Measurements from ENCODE around the gene SON. TPM values are rescaled to one million over a fixed set of nuclear protein-coding genes. Genes with fewer than 3 reads are reported as not detected.

SON gene
- total RNA-seq, 1 donor from 2014 or later, result 322 TPM

- Histone ChIP-seq H3K27ac (no peak overlapping the region), H3K9me3 (no peaks in the 10 kb centered on the region), H3K27me3 (ENCODE audit: low read depth) (no peaks in the 10 kb centered on the region), H3K36me3 (peaks cover 98% of the 10 kb centered on the region), H3K4me1 (peaks cover 19% of the 10 kb centered on the region), H3K4me3 (no peak overlapping the region)
- TF ChIP-seq, protein P1, sequence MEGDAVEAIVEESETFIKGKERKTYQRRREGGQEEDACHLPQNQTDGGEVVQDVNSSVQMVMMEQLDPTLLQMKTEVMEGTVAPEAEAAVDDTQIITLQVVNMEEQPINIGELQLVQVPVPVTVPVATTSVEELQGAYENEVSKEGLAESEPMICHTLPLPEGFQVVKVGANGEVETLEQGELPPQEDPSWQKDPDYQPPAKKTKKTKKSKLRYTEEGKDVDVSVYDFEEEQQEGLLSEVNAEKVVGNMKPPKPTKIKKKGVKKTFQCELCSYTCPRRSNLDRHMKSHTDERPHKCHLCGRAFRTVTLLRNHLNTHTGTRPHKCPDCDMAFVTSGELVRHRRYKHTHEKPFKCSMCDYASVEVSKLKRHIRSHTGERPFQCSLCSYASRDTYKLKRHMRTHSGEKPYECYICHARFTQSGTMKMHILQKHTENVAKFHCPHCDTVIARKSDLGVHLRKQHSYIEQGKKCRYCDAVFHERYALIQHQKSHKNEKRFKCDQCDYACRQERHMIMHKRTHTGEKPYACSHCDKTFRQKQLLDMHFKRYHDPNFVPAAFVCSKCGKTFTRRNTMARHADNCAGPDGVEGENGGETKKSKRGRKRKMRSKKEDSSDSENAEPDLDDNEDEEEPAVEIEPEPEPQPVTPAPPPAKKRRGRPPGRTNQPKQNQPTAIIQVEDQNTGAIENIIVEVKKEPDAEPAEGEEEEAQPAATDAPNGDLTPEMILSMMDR (IDR thresholded peaks at IDR 0.05), result no peak
- ATAC-seq (no peak), DNase-seq (no peak)
- intact Hi-C loops (cut with DNase I), result no loop called here
Observed at GRCh38 chr21:33552999-33553598, 10.3 kb downstream of the SON start.

DNA sequence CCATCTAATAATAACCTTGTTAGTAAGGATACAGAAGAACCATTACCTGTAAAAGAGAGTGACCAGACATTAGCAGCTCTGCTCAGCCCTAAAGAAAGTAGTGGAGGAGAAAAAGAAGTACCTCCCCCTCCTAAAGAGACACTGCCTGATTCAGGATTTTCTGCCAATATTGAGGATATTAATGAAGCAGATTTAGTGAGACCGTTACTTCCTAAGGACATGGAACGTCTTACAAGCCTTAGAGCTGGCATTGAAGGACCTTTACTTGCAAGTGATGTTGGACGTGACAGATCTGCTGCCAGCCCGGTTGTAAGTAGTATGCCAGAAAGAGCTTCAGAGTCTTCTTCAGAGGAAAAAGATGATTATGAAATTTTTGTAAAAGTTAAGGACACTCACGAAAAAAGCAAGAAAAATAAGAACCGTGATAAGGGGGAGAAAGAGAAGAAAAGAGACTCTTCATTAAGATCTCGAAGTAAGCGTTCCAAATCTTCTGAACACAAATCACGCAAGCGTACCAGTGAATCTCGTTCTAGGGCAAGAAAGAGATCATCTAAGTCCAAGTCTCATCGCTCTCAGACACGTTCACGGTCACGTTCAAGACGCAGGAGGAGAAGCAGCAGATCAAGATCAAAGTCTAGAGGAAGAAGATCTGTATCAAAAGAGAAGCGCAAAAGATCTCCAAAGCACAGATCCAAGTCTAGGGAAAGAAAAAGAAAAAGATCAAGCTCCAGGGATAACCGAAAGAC lies 11.6 kb downstream of the SON start:
- Histone ChIP-seq H3K4me3 (no peak overlapping the region), H3K27ac (no peak overlapping the region), H3K36me3 (peaks cover 98% of the 10 kb centered on the region), H3K9me3 (no peaks in the 10 kb centered on the region), H3K27me3 (ENCODE audit: low read depth) (no peaks in the 10 kb centered on the region), H3K4me1 (peaks cover 19% of the 10 kb centered on the region)
- DNase-seq (no peak), ATAC-seq (no peak)
- intact Hi-C loops (cut with DNase I), result no loop called here
- TF ChIP-seq, protein P1 (IDR thresholded peaks at IDR 0.05), result no peak

- Histone ChIP-seq H3K36me3 (peaks cover 98% of the 10 kb centered on the region), H3K4me3 (no peak overlapping the region), H3K4me1 (peaks cover 19% of the 10 kb centered on the region), H3K27ac (no peak overlapping the region), H3K9me3 (no peaks in the 10 kb centered on the region), H3K27me3 (ENCODE audit: low read depth) (no peaks in the 10 kb centered on the region)
- intact Hi-C loops (cut with DNase I), result no loop called here
- no peak for DNase-seq
- ATAC-seq, result no peak
- TF ChIP-seq, protein P1 (IDR thresholded peaks at IDR 0.05), result no peak
Observed at GRCh38 chr21:33554982-33555344, 12.1 kb downstream of the SON start.

DNA sequence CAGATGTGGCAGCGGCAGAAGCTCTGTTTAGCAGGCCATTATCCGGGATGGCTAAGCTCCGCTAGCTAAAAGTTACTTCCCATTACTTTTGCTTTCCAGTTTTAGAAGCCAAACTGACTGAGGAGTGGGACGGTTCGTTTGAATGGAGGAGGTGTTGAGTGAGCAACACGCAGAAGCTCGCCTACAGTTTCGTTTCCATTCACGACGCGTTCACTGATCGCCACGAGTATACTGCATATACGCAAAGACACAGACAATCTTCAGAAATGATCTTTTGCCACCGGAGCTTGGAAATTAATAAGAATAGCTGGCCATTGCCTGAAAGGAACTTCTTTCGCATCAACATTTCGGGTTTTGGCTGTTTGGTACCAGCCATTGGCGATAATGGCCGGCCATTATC lies 14.6 kb downstream of the SON start:
- intact Hi-C loops (cut with DNase I), result no loop called here
- ATAC-seq (no peak), DNase-seq (no peak)
- no peak overlapping the region for H3K4me3 ChIP-seq
- no peaks in the 10 kb centered on the region for H3K27me3 ChIP-seq (ENCODE audit: low read depth)
- no peaks in the 10 kb centered on the region for H3K9me3 ChIP-seq
- peaks cover 28% of the 10 kb centered on the region for H3K4me1 ChIP-seq
- TF ChIP-seq, protein P1 (IDR thresholded peaks at IDR 0.05), result no peak
- H3K27ac ChIP-seq, result no peak overlapping the region
- peaks cover 98% of the 10 kb centered on the region for H3K36me3 ChIP-seq

GRCh38 chr21:33558777-33559421 lies 16.1 kb downstream of the SON start:
- DNase-seq (no peak), ATAC-seq (no peak)
- Histone ChIP-seq H3K27ac (no peak overlapping the region), H3K4me1 (peaks cover 28% of the 10 kb centered on the region), H3K27me3 (ENCODE audit: low read depth) (no peaks in the 10 kb centered on the region), H3K9me3 (no peaks in the 10 kb centered on the region), H3K4me3 (no peak overlapping the region), H3K36me3 (peaks cover 98% of the 10 kb centered on the region)
- intact Hi-C loops (cut with DNase I), result no loop called here
- TF ChIP-seq, protein P1 (IDR thresholded peaks at IDR 0.05), result no peak
